ENCODE data around the gene EPB41L5.
"Not testable (repeated sequence)": the region's sequence is repeated elsewhere in the genome, so short reads cannot be mapped to it uniquely, and the experiment has no call there.

The EPB41L5 gene

DNA sequence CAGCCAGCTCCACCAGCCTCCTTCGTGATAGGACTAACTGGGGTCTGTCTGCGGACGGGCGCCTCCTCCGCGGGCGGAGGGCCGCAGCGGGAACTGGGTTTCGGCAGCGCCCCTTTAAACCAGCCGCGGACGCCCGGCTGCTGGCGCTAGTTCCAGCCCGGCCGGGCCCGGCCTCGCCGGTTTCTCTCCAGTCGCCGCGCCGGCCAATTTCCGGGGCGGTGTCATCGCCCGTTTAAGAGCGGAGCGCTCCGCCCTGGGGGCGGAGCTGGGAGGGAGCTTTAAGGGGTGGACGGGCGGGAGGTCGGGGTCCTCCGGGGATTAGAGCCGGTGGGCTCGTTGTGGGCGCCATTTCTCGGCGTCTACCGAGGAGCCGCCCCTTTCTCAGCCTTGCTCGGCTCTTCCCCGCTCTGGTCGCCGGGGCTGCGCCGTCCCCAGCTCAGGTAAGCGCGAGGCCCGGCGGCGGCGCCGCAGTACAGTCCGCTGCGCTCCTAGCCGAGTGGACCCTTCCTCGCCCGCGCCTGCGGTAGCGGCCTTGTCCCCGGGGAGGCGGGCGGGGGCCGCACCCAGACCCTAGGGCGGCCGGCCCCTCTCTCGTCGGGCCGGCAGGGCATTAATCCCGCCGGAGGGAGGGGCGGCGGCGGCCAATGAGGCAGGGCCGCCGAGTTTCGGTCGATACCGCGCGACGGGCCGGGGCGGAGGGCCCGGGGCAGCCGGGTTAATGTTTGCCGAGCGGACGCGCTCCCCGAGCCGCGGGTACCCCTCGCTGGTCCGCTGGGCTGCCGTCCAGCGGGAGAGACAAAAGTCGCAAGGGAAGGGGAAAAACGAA is at the start of gene EPB41L5:
Gene EPB41L5 (plus strand): TSS at position 307 of the 826 bp plus-strand sequence. CDS start 6,008 bp downstream, outside the sequence.
- peak; percentile 94 for DNase-seq

DNA sequence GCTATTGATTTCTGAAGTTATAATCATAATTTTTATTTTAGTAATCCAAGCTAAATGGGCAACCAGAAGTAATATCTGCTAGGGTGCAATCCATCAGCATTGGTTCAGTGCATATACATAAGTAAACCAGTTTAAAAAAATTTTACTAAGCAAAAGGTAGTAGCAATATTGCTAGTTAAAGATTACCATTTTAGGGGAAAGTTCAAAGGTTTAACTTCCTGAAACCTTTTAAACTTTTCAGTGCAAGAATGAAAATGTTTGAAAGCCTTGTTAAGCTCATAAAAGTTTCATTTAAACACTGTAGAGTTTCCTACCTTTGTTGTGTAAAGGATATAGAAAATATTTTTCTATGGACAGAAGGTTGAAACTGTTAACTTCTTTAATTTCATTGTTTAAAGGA is 31.0 kb upstream of the EPB41L5 start:
- no peak for DNase-seq

DNA sequence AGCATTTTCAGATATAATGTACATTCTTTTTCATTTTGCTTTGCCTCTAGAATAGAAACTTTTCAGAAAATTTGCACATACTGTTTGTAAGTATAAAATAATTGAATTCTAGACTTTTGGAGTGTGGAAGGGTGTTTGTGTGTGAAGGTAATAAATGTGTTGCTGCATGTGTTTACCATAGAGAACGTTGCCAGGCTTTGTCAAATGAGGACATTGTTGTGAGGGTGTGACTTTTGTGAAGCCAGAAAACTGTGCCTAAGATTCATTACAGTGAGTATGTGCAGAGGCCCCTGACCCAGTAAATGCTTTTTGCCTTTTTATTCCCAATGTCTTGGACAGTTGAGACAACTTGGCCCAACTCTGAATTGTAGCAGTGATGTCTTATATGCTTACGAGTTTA is 30.4 kb upstream of the EPB41L5 start:
- no peak for DNase-seq

- DNase-seq: no peak
These were observed 29.8 kb upstream of the EPB41L5 start for GRCh38 chr2:119983108-119983507.

DNA sequence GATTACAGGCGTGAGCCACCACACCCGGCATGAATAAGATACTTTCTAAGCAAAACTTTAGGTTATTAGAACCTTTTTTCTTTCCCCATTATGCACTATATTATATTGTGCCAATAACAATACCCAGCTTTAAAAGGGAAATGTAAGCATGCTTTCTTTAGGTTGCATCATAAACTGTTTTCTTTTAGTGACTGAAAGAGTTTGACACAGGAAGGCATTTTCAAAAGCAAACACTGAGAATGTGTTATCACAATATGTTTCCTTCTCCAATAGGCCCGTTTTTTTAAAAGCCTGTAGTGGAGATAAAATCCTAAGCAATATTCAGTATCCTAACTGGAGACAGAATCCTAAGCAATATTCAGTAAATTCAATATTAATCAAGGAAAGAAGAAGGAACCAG is 16.7 kb upstream of the EPB41L5 start:
- DNase-seq: peak; percentile 5

DNA sequence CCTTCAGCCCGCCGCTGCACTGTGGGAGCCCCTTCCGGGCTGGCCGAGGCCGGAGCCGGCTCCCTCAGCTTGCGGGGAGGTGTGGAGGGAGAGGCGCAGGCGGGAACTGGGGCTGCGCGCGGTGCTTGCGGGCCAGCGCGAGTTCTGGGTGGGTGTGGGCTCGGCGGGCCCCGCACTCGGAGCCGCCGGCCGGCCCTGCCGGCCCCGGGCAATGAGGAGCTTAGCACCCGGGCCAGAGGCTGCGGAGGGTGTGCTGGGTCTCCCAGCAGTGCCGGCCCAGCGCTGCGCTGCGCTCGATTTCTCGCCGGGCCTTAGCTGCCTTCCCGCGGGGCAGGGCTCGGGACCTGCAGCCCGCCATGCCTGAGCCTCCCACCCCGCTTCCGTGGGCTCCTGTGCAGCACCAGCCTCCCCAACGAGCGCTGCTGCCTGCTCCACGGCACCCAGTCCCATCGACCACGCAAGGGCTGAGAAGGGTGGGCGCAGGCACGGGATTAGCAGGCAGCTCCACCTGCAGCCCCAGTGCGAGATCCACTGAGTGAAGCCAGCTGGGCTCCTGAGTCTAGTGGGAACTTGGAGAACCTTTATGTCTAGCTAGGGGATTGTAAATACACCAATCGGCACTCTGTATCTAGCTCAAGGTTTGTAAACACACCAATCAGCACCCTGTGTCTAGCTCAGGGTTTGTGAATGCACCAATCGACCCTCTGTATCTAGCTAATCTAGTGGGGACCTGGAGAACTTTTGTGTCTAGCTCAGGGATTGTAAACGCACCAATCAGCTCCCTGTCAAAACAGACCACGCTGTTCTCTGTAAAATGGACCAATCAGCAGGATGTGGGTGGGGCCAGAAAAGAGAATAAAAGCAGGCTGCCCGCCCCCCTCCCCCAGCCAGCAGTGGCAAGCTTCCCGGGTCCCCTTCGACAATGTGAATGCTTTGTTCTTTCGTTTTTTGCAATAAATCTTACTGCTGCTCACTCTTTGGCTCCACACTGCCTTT is 15.7 kb upstream of the EPB41L5 start:
- DNase-seq: not testable (repeated sequence)

DNA sequence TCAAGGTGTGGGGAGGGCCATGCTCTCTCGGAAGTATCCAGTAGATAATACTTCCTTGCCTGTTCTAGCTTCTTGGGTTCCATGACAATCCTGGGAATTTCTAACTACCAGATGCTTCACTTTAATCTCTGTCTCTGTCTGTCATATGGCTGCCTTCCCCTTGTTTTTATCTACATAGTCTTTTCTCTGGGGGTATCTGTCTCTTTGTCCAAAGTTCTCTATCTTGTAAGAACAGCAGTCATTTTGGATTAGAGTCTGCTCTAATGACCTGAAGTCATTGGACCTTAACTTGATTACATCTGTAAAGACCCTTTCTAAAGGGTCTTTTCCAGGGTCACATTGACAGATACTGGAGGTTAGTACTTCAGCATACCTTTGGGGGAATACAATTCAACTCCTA is 11.4 kb upstream of the EPB41L5 start:
- DNase-seq: no peak

- no peak for DNase-seq
These were observed 8.6 kb upstream of the EPB41L5 start for GRCh38 chr2:120004254-120004653.

- no peak for DNase-seq
These were observed 6.9 kb upstream of the EPB41L5 start for GRCh38 chr2:120005834-120006521.

DNA sequence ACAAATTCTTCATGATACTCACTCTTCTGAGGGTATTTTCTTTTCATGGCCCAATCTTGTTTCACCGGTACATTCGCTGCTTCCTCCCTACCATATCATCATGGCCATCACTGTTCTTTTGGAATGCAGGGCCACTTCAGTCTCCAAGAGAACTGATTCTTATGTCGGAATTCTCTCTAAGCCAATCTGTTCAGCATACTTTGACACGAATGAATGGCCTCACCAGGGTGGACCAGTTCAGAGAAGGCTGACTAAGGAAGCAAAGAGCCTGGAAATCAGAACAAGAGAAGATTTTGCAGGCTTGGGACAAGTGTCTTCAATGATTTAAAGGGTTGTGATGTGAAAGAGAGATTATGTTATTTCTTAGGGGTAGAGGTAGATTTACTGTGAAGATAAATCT is 5.0 kb upstream of the EPB41L5 start:
- no peak for DNase-seq

DNA sequence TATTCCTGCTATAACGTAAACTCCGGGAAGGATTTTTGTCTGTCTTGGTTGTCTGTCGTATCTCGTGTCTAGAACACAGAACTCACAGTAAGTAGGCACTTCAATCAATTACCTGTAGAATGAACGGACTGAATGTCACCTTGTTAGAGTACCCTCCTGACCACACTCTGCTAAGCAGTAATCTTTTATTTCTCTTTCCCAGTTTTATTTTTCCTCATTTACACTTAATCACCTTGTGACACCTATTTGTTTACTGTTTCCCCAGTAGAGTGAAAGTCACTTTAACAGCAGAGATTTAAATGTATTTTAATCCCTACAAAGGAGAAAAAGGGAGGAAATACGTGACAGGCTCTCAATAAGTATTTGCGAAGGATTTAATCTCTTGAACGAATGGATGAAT is 514 bp upstream of the EPB41L5 start:
- DNase-seq: no peak

DNA sequence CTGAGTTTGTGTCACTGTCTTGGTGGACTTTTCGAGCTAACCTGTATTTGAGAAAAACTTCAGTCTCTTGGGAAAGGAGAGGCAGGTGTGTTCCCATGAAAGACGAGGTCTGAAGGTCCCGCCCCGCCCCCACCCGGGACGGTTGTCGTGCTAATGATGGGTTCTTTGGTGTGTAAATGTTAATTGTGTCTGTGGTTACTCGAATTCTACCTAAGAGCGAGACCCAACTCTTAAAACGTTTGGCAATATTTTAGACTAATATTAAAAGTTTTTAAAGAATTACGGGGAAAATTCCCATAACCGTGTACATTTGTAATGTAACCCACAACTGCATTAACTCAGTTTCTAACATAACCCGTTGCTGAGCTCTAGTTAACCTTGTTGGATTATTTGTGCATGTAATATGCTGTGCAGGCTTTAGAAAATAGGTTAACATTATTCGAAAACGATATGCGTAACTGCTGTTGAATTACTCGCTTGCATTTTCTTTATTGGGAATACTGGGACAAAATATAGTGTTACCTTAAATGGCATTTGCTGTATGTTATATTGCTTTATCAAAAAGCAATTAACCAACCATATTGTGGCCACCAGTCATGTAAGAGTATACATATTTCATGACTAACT is 833 bp downstream of the EPB41L5 start:
- no peak for DNase-seq

DNA sequence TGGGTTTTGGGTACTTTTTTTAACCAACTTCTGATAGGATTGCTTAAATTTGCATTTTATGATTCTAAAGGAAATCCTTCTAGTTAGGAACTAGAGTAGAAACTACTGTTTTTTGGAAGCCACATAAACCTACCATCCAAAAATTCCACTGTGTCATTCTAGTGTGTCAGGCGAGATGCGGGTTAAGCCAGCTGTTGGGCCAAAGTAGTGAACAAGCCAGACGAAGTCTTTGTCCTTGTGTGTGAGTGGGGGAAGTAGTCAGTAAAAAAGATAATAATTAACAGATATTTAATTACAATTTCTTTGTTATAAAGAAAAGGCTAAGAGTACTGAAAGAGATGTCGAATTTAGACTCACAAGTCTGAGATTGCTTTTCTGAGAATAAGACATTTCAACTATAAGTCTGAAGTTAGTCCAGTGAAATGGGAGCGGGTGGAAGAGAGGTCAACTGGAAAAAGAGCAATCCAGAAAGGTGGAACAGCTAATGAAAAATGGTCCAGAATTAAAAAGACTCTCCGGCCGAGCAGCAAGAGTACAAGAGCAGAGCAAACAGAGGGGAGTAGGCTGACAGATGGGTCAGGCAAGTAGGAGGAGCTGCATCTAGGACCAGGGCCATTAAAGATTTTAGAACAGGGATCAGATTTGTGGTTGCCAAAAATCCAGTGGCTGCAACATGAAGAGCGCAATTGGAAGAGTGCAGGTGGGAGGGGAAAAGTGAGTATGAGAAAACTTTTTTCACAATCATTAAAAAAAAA is 1.5 kb downstream of the EPB41L5 start:
- no peak for DNase-seq

DNA sequence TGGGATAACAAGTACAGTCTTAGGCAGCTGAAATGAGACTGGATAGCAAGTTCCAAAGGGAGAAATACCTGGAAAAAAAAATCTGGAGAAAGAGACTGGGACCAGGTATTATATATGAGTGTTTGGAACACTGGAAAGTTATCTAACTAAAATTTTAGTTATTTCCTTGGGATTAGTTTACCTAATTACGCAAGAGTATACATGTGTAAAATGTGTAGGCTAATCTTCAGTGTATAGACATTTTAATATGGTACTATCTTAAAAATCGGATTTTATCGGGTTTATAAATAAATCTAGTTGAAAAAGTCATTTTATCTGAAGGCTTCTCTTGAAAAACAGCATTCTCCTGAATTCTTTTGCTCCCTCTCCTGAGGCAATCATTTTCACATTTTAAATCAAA is 3.9 kb downstream of the EPB41L5 start:
- no peak for DNase-seq

DNA sequence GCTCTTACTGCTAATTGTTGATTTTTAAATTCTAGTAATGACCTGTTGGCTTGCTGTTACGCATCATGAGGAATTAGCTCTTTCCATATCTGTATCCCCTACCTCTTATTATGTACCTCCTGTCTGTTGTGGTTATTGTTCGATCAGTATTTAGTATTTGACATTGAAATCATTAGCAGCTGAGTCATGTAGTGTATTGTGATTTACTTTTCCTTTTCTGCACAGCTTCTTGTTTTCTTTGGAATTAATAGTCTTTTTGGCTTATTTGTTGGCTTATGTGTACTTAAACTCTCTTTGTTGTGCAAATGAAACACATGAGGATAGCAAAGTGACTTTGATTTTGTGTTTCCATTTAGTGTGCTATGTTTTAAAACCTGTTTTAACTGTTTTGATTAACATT is 4.3 kb downstream of the EPB41L5 start:
- DNase-seq: no peak

- DNase-seq: no peak
These were observed 5.7 kb downstream of the EPB41L5 start for GRCh38 chr2:120018549-120018948.

DNA sequence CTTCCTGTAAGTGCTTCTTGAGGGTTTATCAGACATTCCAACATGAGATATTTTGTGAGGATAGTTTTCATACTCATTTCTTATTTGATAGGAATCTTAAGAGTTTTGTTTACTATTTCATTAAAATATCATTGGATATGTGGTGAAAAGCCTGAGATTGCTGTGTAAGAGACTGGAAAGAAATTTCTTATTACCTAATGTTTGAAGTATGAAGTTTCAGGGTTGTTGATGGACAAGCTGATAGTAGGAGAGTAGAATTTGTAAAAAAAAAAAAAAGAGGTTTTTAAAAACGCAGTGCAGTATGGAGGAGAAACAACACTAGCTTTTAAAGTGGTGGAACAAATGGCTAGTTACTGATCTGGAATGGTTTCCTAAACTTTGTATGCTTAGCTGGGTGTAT is 7.7 kb downstream of the EPB41L5 start:
- DNase-seq: no peak

DNA sequence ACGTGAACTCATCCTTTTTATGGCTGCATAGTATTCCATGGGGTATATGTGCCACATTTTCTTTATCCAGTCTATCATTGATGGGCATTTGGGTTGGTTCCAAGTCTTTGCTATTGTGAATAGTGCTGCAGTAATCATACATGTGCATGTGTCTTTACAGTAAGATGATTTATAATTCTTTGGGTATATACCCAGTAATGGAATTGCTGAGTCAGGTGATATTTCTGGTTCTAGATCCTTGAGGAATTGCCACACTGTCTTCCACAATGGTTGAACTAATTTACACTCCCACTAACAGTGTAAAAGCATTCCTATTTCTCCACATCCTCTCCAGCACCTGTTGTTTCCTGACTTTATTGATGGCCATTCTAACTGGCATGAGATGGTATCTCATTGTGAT is 9.6 kb downstream of the EPB41L5 start:
- DNase-seq: not testable (repeated sequence)

GRCh38 chr2:120026890-120027289 is 14.0 kb downstream of the EPB41L5 start:
- no peak for DNase-seq

DNA sequence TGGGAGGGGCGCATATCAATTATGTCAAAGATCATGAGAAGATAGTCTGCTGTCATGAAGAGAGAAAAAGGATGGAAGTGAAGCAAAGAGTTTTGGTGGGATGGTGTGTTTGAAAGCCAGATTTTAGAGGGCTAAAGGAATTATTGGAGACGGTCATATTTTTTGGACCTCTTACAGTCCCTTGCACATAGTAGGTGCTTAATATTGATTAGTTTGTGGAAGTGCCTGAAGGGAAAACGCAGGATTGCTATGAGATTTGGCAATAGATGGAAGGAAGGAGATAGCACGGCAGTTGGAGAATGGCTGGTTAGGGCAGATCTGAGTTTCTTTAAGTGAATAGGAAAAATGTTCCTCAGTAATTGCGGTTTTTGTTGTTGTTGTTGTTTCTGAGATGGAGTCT is 15.9 kb downstream of the EPB41L5 start:
- DNase-seq: no peak

- peak; percentile 47 for DNase-seq
These were observed 17.1 kb downstream of the EPB41L5 start for GRCh38 chr2:120029672-120030640.
